BLaER1 (cell line): ENCODE measurements around the gene C1orf159.
A peak's percentile ranks its signal among the peaks of the same experiment; 100 is the strongest.

Source experiments
- H3K27ac ChIP-seq: shearing (Covaris generic); formaldehyde crosslinking; 2 replicates; pipeline ENCODE4 v1.8.1; 2022
- H3K27me3 ChIP-seq: shearing (Covaris generic); formaldehyde crosslinking; 2 replicates; pipeline ENCODE4 v1.8.1; 2022
- H3K36me3 ChIP-seq: shearing (Covaris generic); formaldehyde crosslinking; 2 replicates; pipeline ENCODE4 v1.8.1; 2022
- H3K4me1 ChIP-seq: shearing (Covaris generic); formaldehyde crosslinking; 2 replicates; pipeline ENCODE4 v1.8.1; 2022
- H3K4me2 ChIP-seq: shearing (Covaris generic); formaldehyde crosslinking; 2 replicates; pipeline ENCODE4 v1.8.1; 2022
- H3K4me3 ChIP-seq: shearing (Covaris generic); formaldehyde crosslinking; 2 replicates; pipeline ENCODE4 v1.8.1; 2022
- H3K9ac ChIP-seq: shearing (Covaris generic); formaldehyde crosslinking; 2 replicates; pipeline ENCODE4 v1.8.1; 2022
- H3K9me3 ChIP-seq: shearing (Covaris generic); formaldehyde crosslinking; 2 replicates; pipeline ENCODE4 v1.8.1; 2022
- H4K20me1 ChIP-seq: shearing (Covaris generic); formaldehyde crosslinking; 2 replicates; pipeline ENCODE4 v1.8.1; 2022
- Cebpa-rat ChIP-seq: shearing (Covaris generic); IDR thresholded peaks from 2 replicates; pipeline ENCODE4 v1.8.1; 2022

The C1orf159 gene

DNA sequence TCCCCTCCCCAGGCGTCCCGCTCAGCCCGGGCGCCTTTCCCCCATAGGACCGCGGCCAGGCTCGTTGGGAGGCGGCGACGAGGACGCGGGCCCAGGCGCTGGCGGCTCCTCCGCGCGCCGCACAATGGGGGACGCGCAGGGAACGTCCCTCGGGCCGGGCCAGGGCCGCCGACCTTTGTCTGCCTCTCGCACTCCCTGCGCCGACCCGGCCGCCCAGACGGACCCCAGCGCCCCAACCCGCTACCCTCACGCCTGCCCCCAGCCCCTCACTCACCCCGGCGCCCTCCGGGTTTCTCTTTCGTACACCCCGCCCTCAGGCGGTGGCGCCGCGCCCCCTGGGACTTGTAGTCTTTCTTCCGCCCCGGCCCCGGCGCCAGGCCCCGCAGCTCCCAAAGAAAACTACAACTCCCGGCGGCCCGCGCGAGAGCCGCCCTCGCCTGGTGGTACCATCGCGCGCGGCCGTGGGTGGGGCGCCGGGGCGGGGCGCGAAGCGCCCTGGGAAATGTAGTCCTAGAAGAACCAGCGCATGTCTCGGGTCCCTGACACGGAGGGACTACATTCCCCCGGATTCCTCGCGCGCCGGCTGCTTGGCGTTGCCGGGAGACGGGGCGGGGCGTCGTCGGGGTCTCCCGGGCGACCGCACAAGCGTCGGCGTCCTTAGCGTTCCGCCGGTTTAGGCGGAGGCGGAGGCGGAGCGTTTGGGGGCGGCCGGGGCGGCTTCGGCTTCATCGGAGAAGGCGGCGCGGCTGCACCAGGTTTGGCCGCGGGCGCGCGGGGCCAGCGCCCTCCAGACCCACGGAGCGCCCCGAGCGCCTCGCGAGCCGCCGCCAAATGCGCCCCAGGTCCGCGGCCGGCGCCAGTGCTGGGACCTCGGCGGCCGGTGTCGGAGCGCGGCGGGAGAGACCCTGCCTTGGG lies at the start of gene C1orf159:
Gene C1orf159 (minus strand): TSS at position 304 of the 915 bp plus-strand sequence. CDS start 24,546 bp downstream, outside the sequence.
- Histone ChIP-seq H3K4me1 (peaks cover 71% of the 10 kb centered on the region), H3K36me3 (peaks cover 30% of the 10 kb centered on the region), H3K9ac (peak within 1 kb of the TSS; percentile 85), H4K20me1 (no peaks in the 10 kb centered on the region), H3K4me3 (peak within 1 kb of the TSS; percentile 81), H3K4me2 (peak within 1 kb of the TSS; percentile 99), H3K27me3 (peaks cover 40% of the 10 kb centered on the region), H3K27ac (peak within 1 kb of the TSS; percentile 80), H3K9me3 (peaks cover 28% of the 10 kb centered on the region)
- TF ChIP-seq Cebpa-rat: no peak

DNA sequence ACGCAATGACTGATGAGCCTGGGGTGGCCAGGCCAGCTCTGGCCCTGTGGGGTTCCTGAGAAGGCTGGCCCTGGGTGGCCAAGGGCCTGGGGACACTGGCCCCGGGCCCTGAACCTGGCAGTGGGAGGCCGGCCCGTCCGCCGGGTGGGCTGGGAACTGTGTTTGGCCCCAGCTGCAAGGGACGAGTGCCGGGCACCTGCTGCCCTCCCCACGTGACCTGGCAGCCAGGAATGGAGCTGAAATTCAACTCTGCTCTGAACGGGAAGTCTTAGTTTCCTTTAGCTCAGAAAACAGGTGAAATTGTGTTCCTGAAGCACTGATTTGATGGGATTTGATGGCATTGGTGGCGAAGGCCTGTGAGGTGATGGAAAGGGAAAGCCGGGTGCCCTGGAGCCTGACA lies 49.6 kb upstream of the C1orf159 start:
- peak overlapping the region; percentile 76 for H3K4me2 ChIP-seq
- H3K9me3 ChIP-seq: no peaks in the 10 kb centered on the region
- peaks cover under 1% of the 10 kb centered on the region; the same call in 1 of the 2 replicates for H4K20me1 ChIP-seq
- H3K4me3 ChIP-seq: no peak overlapping the region
- peaks cover 42% of the 10 kb centered on the region for H3K27me3 ChIP-seq
- no peaks in the 10 kb centered on the region for H3K36me3 ChIP-seq
- H3K27ac ChIP-seq: no peak overlapping the region
- TF ChIP-seq Cebpa-rat: no peak
- H3K9ac ChIP-seq: no peak overlapping the region
- peaks cover 70% of the 10 kb centered on the region for H3K4me1 ChIP-seq

DNA sequence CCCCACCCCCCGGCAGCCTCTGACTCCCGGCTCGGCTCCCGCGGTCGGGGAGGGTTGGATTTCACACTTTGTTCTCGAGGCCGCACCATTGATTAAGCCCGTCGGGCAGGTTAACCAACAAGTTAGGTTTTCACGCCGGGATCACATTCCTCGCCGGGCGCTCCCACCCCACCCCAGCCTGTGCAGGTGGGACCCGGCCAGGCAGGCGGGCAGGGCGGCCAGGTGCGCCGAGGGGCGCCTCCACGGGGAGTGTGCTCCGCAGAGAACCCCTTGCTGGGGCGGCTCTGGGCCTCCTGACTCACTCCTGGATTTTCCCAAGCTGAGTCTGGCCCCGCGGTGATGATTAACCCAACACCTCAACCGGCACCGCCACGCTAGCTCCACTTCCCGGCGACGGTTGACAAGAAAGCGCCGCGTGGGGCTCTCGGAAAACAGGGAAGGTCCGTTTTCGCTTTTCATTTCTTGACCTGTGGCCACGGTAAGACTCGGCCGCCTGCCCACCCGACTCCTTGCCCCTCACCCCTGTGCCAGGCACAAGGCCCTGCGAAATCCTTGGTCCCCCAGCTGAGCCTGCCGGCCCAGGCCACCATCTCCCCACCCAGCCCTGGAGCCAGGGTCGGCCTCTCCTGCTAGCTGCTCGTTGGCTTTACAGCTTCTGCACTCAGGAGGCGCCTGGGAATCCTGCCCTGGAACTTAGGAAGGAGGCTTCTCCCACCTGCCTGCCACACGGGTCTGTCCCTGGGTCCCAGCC lies 49.0 kb upstream of the C1orf159 start:
- H3K36me3 ChIP-seq: no peaks in the 10 kb centered on the region
- H3K4me3 ChIP-seq: no peak overlapping the region
- H3K9me3 ChIP-seq: no peaks in the 10 kb centered on the region
- no peaks in the 10 kb centered on the region for H4K20me1 ChIP-seq
- H3K9ac ChIP-seq: no peak overlapping the region
- peak overlapping the region; percentile 76 for H3K4me2 ChIP-seq
- H3K27me3 ChIP-seq: peaks cover 40% of the 10 kb centered on the region
- no peak for TF ChIP-seq Cebpa-rat
- H3K27ac ChIP-seq: no peak overlapping the region
- H3K4me1 ChIP-seq: peaks cover 67% of the 10 kb centered on the region

DNA sequence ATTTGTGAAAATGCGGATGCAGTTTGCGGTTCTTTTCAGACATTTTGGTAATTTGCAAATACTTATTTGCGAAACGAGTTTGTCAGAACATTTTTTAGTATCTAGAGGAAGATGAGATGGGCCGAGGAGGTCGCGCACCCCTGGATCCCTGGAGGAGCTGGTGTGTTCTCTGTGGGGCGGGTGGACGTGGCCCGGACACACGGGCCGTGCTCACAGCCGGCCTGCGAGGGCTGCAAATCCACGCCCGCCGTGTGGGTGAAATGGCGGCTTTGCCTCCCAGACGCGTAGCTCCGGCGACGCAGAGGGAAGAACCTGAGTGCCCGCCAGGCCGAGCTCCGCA lies 48.4 kb upstream of the C1orf159 start:
- H3K4me3 ChIP-seq: no peak overlapping the region

DNA sequence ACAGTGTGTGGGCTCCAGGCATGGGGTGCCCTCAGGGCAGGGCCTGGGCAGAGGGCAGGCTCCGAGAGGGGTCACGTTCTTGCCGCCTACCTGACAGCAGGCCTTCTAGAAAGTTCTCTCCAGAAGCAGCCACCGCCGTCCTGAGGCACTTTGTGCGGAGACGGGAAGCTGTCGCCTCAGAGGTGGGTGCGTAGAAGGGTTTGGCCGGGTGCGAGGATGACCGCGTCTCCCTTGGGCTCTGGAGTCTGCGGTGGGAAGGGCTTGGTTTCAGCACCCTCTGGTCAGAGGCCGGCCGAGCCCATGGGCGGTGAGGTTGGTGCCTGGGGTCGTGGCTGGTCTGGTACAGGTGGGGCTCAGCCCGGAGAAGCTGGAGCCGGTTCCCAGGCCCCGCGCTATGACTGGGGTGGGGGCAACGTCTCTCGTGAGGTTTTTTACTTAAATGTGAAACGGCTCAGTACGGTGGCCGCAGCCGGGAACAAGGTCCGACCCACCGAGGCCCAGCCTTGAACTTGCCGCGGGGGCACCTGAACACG lies 47.7 kb upstream of the C1orf159 start:
- no peak for TF ChIP-seq Cebpa-rat
- Histone ChIP-seq H3K4me1 (peaks cover 67% of the 10 kb centered on the region), H4K20me1 (no peaks in the 10 kb centered on the region), H3K27ac (no peak overlapping the region), H3K36me3 (no peaks in the 10 kb centered on the region), H3K9me3 (no peaks in the 10 kb centered on the region), H3K4me3 (no peak overlapping the region), H3K9ac (no peak overlapping the region), H3K4me2 (peak overlapping the region; percentile 76), H3K27me3 (peaks cover 34% of the 10 kb centered on the region)

More for the DNA sequence above, 48.4 kb upstream of the C1orf159 start:
- Histone ChIP-seq H3K9me3 (no peaks in the 10 kb centered on the region), H4K20me1 (no peaks in the 10 kb centered on the region), H3K9ac (no peak overlapping the region), H3K4me1 (peaks cover 67% of the 10 kb centered on the region), H3K36me3 (no peaks in the 10 kb centered on the region), H3K27ac (no peak overlapping the region), H3K27me3 (peaks cover 34% of the 10 kb centered on the region), H3K4me2 (peak overlapping the region; percentile 76)
- no peak for TF ChIP-seq Cebpa-rat

DNA sequence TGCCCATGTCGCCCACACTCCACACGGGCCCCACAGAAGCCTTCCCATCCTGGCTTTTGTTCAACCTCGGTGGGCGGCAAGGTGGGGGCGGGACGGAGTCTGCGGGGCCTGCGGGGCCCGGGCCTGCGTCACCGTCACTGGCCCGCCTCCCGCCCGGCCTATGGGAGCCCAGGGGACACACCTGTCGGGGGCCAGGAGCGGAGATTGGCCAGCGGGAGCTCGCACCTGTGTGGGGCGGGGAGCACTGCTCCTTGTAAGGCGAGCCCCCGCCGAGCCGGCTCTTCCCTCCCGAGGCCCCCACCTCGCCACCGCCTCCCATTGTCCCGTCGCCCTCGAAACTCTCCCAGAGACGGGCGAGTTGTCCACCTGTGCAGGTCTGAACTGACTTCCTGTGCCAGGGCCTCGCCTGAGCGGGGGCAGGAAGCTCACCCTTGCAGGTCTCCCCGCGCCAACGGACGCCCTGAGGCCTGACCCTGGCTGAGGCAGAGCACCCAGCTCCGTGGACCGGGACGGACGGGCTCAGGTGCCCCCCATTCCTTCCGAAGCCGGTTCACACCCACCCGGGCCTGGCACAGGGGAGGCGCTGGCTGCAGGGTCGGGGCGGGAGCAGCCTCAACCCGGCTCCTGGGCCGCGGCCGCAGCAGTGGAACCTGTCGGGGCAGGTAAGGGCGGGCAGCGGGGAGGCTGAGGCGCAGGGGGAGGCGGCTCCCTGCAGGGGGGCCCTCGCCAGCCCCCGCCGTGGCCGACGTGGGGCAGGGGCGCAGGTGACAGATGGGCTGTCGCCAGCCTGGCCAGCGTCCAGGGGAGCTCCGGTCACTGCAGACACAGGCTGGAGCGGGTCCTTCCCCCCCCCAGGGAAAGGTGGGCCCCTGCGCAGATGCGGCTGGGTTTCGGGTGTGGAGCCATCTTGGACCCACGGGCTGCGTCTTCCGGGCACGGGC lies 47.0 kb upstream of the C1orf159 start:
- Histone ChIP-seq H3K4me3 (no peak overlapping the region), H3K4me1 (peaks cover 69% of the 10 kb centered on the region), H3K36me3 (no peaks in the 10 kb centered on the region), H3K27me3 (peaks cover 34% of the 10 kb centered on the region), H3K9me3 (no peaks in the 10 kb centered on the region), H3K4me2 (peak overlapping the region; percentile 76; the same call in 1 of the 2 replicates), H3K27ac (no peak overlapping the region), H3K9ac (no peak overlapping the region), H4K20me1 (no peaks in the 10 kb centered on the region)
- TF ChIP-seq Cebpa-rat: no peak

DNA sequence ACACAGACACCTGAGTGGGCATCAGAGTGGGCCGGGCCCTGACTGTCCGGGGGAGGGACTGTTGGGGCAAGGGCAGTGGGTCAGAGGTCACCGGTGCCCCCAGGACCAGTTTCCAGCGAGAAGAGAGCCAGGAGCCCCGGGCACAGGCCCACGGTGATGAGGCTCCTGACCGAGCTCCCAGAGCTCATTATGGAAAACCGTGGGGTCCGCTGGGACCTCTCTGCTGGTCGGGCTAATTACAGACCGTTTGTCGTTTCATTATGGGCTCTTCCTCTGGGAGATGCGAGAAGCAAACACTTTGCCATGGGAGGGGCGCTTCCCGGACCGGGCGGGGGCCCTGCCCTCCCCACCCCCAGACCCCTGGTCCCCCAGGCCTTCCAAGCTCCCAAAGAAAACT lies 45.8 kb upstream of the C1orf159 start:
- Histone ChIP-seq H3K27ac (no peak overlapping the region), H3K4me1 (peaks cover 65% of the 10 kb centered on the region)
- no peak for TF ChIP-seq Cebpa-rat

DNA sequence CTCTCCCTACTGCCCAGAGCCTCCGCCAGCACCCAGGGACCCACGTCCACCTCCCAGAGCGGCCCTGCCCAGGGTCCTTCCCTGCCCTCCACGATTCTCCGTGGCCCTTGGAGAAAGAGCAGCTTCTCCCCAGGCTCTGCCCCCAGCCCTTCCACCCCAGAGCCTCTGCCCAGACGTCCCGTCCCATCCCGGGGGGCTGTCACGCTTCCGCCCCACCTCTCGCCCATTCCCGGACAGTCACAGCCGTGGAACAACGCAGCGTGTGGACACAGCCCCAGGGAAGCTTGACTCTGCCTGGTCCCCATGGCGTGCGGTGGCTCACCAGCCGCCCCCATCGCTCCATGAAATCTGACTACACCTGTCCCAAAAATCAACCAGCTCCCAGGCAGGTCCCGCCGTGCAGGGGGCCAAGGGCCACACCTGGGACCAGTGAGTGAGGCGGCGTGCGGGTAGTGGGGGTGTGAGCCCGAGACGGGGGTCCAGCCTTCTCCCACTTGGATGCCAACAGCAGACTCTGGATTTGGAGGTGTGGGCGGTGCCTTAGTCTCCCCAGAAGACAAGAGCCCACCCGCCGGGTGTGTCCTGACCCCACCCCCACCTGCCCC lies 45.3 kb upstream of the C1orf159 start:
- TF ChIP-seq Cebpa-rat: no peak
- Histone ChIP-seq H3K9ac (no peak overlapping the region), H3K4me1 (peaks cover 61% of the 10 kb centered on the region), H3K27ac (no peak overlapping the region), H4K20me1 (no peaks in the 10 kb centered on the region), H3K36me3 (no peaks in the 10 kb centered on the region), H3K27me3 (peaks cover 34% of the 10 kb centered on the region), H3K4me2 (no peak overlapping the region), H3K9me3 (peaks cover 2% of the 10 kb centered on the region; the same call in 1 of the 2 replicates), H3K4me3 (no peak overlapping the region)

More for the DNA sequence above, 45.8 kb upstream of the C1orf159 start:
- peaks cover 34% of the 10 kb centered on the region for H3K27me3 ChIP-seq
- no peaks in the 10 kb centered on the region for H3K9me3 ChIP-seq
- H3K9ac ChIP-seq: no peak overlapping the region
- H3K4me3 ChIP-seq: no peak overlapping the region
- no peaks in the 10 kb centered on the region for H3K36me3 ChIP-seq
- no peak overlapping the region for H3K4me2 ChIP-seq
- no peaks in the 10 kb centered on the region for H4K20me1 ChIP-seq
